B cell (primary cell): ENCODE results near the gene PCK2. TPM values are rescaled to one million over a fixed set of nuclear protein-coding genes. Genes with fewer than 3 reads are reported as not detected.

Experiments used
- ATAC-seq: fragments of 200-7000 bp; cut with Tn5 transposase; one replicate; pipeline ENCODE4 v1.10.0; 2021; ENCODE audit warnings: low read depth, mild to moderate bottlenecking, moderate number of reproducible peaks, moderate library complexity
- CTCF ChIA-PET: fragments of 350-600 bp; sonication (Branson Sonifier 250); formaldehyde crosslinking; loops from one replicate; lab custom pipeline; 2021; ENCODE audit warnings: antibody characterized with exemption, inconsistent platforms; lab: Charles Lee
- POLR2A ChIA-PET: fragments of 350-600 bp; sonication (Branson Sonifier 250); formaldehyde crosslinking; loops from one replicate; lab custom pipeline; 2021; ENCODE audit warnings: antibody characterized with exemption; lab: Charles Lee
- DNase-seq: peaks from one replicate; pipeline ENCODE4 v3.0.0; 2013
- H2AFZ ChIP-seq: 2 replicates; pipeline ENCODE4 v1.6.1; 2012; ENCODE audit warnings: mild to moderate bottlenecking, low read depth, low read length; ENCODE audit not compliant: insufficient read depth, poor library complexity, severe bottlenecking
- H3K27ac ChIP-seq, 2 donors: 1 replicate in 1 of 2; 2 replicates in 1 of 2; pipeline ENCODE4 v1.5.1; 2012 to 2013; ENCODE audit warnings: low read length in 2 of 2, mild to moderate bottlenecking in 2 of 2, moderate library complexity in 1 of 2
- H3K27me3 ChIP-seq, 4 experiments: fragments of 200-600 bp in 1 of 4; sonication (generic) in 1 of 4; replicated peaks in 1 of 4; 1 replicate in 2 of 4; 2 replicates in 2 of 4; pipeline versions ENCODE4 v1.6.1 to v1.7.0; 2013 to 2016; ENCODE audit warnings: low read length in 3 of 4, mild to moderate bottlenecking in 2 of 4, mixed read lengths in 1 of 4, moderate library complexity in 1 of 4; ENCODE audit not compliant: insufficient read depth in 4 of 4, control insufficient read depth in 3 of 4; ENCODE audit errors: control extremely low read depth in 1 of 4
- H3K36me3 ChIP-seq, 2 experiments: replicated peaks in 1 of 2; 1 replicate in 1 of 2; 2 replicates in 1 of 2; pipeline versions ENCODE4 v1.6.1 to v1.7.1; 2013; ENCODE audit warnings: low read length in 1 of 2; ENCODE audit not compliant: insufficient read depth in 2 of 2, control insufficient read depth in 1 of 2; ENCODE audit errors: control extremely low read depth in 1 of 2, extremely low read depth in 1 of 2
- H3K4me1 ChIP-seq, 2 donors: fragments of 200-600 bp in 1 of 2; sonication (generic) in 1 of 2; 1 replicate in 1 of 2; 2 replicates in 1 of 2; pipeline versions ENCODE4 v1.5.1 to v1.6.1; 2013 to 2017; ENCODE audit warnings: low read length in 2 of 2; ENCODE audit not compliant: control insufficient read depth in 2 of 2, insufficient read depth in 2 of 2
- H3K4me2 ChIP-seq: replicated peaks from 2 replicates; pipeline ENCODE3; 2012; ENCODE audit warnings: mild to moderate bottlenecking, low read depth, low read length; ENCODE audit not compliant: poor library complexity, severe bottlenecking
- H3K4me3 ChIP-seq, 5 experiments: fragments of 200-600 bp in 1 of 5; sonication (generic) in 1 of 5; 1 replicate in 3 of 5; 2 replicates in 2 of 5; pipeline versions ENCODE4 v1.5.1 to v1.7.0; 2011 to 2016; ENCODE audit warnings: low read length in 4 of 5, mild to moderate bottlenecking in 4 of 5, low read depth in 2 of 5, control low read depth in 1 of 5, moderate library complexity in 1 of 5; ENCODE audit not compliant: insufficient read depth in 1 of 5; ENCODE audit errors: control extremely low read depth in 1 of 5, extremely low read depth in 1 of 5
- H3K79me2 ChIP-seq: fragments of 200-600 bp; sonication (generic); one replicate; pipeline ENCODE4 v1.6.0; 2016; ENCODE audit warnings: low read length; ENCODE audit not compliant: control insufficient read depth, insufficient read depth
- H3K9ac ChIP-seq: fragments of 200-600 bp; sonication (generic); 2 replicates; pipeline ENCODE4 v1.6.1; 2017; ENCODE audit warnings: mild to moderate bottlenecking, low read length, moderate library complexity
- H3K9me3 ChIP-seq, 3 donors: one replicate each; pipeline versions ENCODE4 v1.6.1 to v1.7.1; 2013; ENCODE audit warnings: low read length in 2 of 3; ENCODE audit not compliant: control insufficient read depth in 2 of 3, insufficient read depth in 1 of 3; ENCODE audit errors: control extremely low read depth in 1 of 3
- H4K20me1 ChIP-seq: 2 replicates; pipeline ENCODE4 v1.6.0; 2012; ENCODE audit warnings: mild to moderate bottlenecking, low read length; ENCODE audit not compliant: insufficient read depth, control insufficient read depth, poor library complexity, severe bottlenecking
- H3K27ac Mint-ChIP-seq: one replicate; pipeline ENCODE4 v1.8.0; 2021; ENCODE audit warnings: mixed read lengths
- H3K27me3 Mint-ChIP-seq: one replicate; pipeline ENCODE4 v1.8.0; 2021; ENCODE audit warnings: mixed read lengths
- H3K4me1 Mint-ChIP-seq: one replicate; pipeline ENCODE4 v1.8.0; 2021; ENCODE audit warnings: mixed read lengths
- H3K4me3 Mint-ChIP-seq: one replicate; pipeline ENCODE4 v1.8.0; 2021; ENCODE audit warnings: mixed read lengths
- H3K9me3 Mint-ChIP-seq: one replicate; pipeline ENCODE4 v1.8.0; 2022; ENCODE audit warnings: mixed read lengths; ENCODE audit not compliant: insufficient read depth
- CTCF ChIP-seq: fragments of 200-600 bp; IDR thresholded peaks from one replicate; pipeline ENCODE4 v1.8.0; 2022; ENCODE audit warnings: antibody characterized with exemption, mild to moderate bottlenecking
- EZH2 ChIP-seq: IDR thresholded peaks from 2 replicates; pipeline ENCODE4 v1.6.1; 2012; ENCODE audit warnings: borderline replicate concordance, low read depth, mild to moderate bottlenecking, moderate library complexity, low read length; ENCODE audit not compliant: insufficient read depth, poor library complexity, severe bottlenecking
- WGBS: methylation state at CpG from one replicate; pipeline ENCODE4 v1.1.5; 2013; ENCODE audit warnings: missing lambda C conversion rate; ENCODE audit not compliant: insufficient coverage; 5-methylcytosine and 5-hydroxymethylcytosine counted together
- intact Hi-C: fragments of 100-400 bp; cut with micrococcal nuclease; formaldehyde crosslinking; loops from one replicate; pipeline ENCODE4 v1.10.0; 2022
- polyA plus RNA-seq: library from polyadenylated mRNA; depleted of rRNA; stranded (reverse); fragments of >200 nt; gene quantifications from 2 replicates; pipeline ENCODE4 v1.2.3, GENCODE V29; 2012
- total RNA-seq, 2 donors: library from RNA; stranded (reverse); fragments of 120-200 nt in 1 of 2; gene quantifications; 1 replicate in 1 of 2; 2 replicates in 1 of 2; pipeline versions ENCODE4 v1.2.3 to v1.2.4, GENCODE V29; 2013 to 2022

The PCK2 gene
- total and polyA plus RNA-seq, 2 donors (not counting 1 experiment from before 2014, with no cell fraction given), result 40.4 to 58.4 TPM

- H3K9ac ChIP-seq, result peak overlapping the region; percentile 83
- Mint-ChIP-seq H3K4me1 (peaks cover 58% of the 10 kb centered on the region), H3K4me3 (peak overlapping the region; percentile 95), H3K9me3 (no peaks in the 10 kb centered on the region), H3K27me3 (no peaks in the 10 kb centered on the region), H3K27ac (peak overlapping the region; percentile 95)
- peak overlapping the region; percentile 90 for H3K4me2 ChIP-seq
- 20% methylated on average over 4 of the region's 9 CpGs for WGBS
- peak overlapping the region; percentile 77 to 90 for H3K27ac ChIP-seq
- H3K9me3 ChIP-seq, result no peaks in the 10 kb centered on the region
- intact Hi-C loops, result loop anchor here (1.0 to 10.0 kb wide), 7 partner anchors 10 to 1051 kb away; partner anchors contain the start of genes ACIN1, C14orf119, GMPR2 and IPO4
- ChIA-PET POLR2A (interaction anchor here (1.0 to 4.1 kb wide), 10 partner anchors 7 to 286 kb away, joined by 3 to 43 read pairs (median 8); partner anchors contain the start of genes CHMP4A, DCAF11, IRF9 and NRL), CTCF (interaction anchor here (1.1 to 6.2 kb wide), 9 partner anchors 9 to 54 kb away, joined by 3 to 62 read pairs (median 7); partner anchors contain the start of genes DCAF11, IRF9, NRL and PSME1)
- TF ChIP-seq CTCF, result no peak
- no peak for TF ChIP-seq EZH2
- no peak for ATAC-seq
- H3K4me3 ChIP-seq, result peak overlapping the region; percentile 83 to 95 (median 94)
- no peaks in the 10 kb centered on the region for H3K27me3 ChIP-seq
- peaks cover 75% of the 10 kb centered on the region for H3K79me2 ChIP-seq
- peaks cover 25 to 41% of the 10 kb centered on the region in 2 donors for H3K4me1 ChIP-seq
- H4K20me1 ChIP-seq, result peaks cover 37% of the 10 kb centered on the region
- peaks cover 0 to 46% of the 10 kb centered on the region in 2 experiments for H3K36me3 ChIP-seq
- DNase-seq, result no peak
- peak overlapping the region; percentile 83 for H2AFZ ChIP-seq
Observed at GRCh38 chr14:24145690-24146452, 51.8 kb downstream of the PCK2 start.
